Mucosa of rectum (tissue), 2 donors: ENCODE data around the gene COG7.

Source experiments
- H3K27ac ChIP-seq, 2 donors: one replicate each; pipeline ENCODE4 v1.7.0; 2013; ENCODE audit warnings: inconsistent platforms in 2 of 2, low read depth in 2 of 2, low read length in 2 of 2
- H3K27me3 ChIP-seq, 2 donors: one replicate each; pipeline ENCODE4 v1.7.0; 2013; ENCODE audit warnings: low read length in 2 of 2; ENCODE audit not compliant: control insufficient read depth in 2 of 2, insufficient read depth in 2 of 2
- H3K36me3 ChIP-seq, 2 donors: one replicate each; pipeline ENCODE4 v1.7.0; 2013; ENCODE audit warnings: low read length in 2 of 2; ENCODE audit not compliant: control insufficient read depth in 2 of 2, insufficient read depth in 2 of 2
- H3K4me1 ChIP-seq, 2 donors: one replicate each; pipeline ENCODE4 v1.7.0; 2013; ENCODE audit warnings: low read length in 2 of 2, mild to moderate bottlenecking in 1 of 2; ENCODE audit not compliant: control insufficient read depth in 2 of 2, insufficient read depth in 2 of 2
- H3K4me3 ChIP-seq, 2 donors: one replicate each; pipeline ENCODE4 v1.7.0; 2013; ENCODE audit warnings: low read length in 2 of 2
- H3K9ac ChIP-seq, 2 donors: one replicate each; pipeline ENCODE4 v1.7.0; 2013; ENCODE audit warnings: low read length in 2 of 2, low read depth in 1 of 2, mild to moderate bottlenecking in 1 of 2
- H3K9me3 ChIP-seq, 2 donors: one replicate each; pipeline ENCODE4 v1.7.0; 2013; ENCODE audit warnings: low read length in 2 of 2; ENCODE audit not compliant: control insufficient read depth in 2 of 2
- donor health status: healthy.
- donor health status: Normal muscosa, but diverticular disease.

The COG7 gene

DNA sequence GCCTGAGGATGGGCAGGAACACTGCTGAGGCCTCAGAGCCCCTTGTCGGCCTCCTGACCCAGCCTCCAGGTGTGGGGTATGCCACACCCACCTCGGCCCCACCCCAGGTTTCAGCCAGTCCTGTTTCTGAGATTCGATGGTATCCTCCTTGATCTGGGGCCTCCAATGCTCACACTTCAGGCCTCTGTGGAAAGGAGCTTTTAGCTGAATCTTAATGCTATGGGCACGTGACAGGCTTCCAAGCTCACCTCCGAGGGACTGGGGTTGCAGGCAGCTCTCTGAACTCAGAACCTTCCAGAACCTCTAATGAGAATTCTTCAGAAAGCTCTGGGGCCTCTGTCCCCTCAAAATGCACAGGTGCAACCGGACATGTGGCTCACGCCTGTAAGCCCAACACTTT, 96.0 kb downstream of the COG7 start:
- Histone ChIP-seq H3K9ac (no peak overlapping the region), H3K27me3 (no peaks in the 10 kb centered on the region), H3K27ac (no peak overlapping the region), H3K9me3 (no peaks in the 10 kb centered on the region), H3K4me1 (peaks cover 6 to 19% of the 10 kb centered on the region in 2 donors), H3K36me3 (peaks cover 0 to 2% of the 10 kb centered on the region in 2 donors), H3K4me3 (no peak overlapping the region)

GRCh38 chr16:23355106-23355670, 97.8 kb downstream of the COG7 start:
- no peak overlapping the region for H3K4me3 ChIP-seq
- H3K4me1 ChIP-seq, result peaks cover 11 to 22% of the 10 kb centered on the region in 2 donors
- peaks cover 0 to 2% of the 10 kb centered on the region in 2 donors for H3K36me3 ChIP-seq
- H3K9ac ChIP-seq, result no peak overlapping the region
- no peaks in the 10 kb centered on the region for H3K9me3 ChIP-seq
- no peaks in the 10 kb centered on the region for H3K27me3 ChIP-seq
- H3K27ac ChIP-seq, result no peak overlapping the region

DNA sequence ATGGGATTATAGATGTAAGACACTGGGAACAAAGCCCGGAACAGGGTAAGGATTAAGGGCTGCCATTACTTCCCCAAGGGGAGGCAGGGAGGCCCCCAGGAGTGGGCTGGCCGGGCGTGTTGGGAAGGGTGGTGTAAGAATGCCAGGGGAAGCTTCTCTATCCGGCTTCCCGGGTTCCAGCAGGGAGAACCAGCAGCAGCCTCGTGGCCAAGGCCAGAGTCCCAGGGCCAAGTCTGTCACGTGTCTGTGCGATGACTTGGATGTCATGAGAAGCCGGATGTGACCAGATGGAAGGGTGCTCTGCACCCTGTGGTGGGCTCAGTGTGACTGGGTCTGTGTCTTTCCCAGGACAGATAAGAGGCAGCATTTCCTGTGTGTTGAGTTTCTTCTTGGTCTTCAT, 98.7 kb downstream of the COG7 start:
- H3K36me3 ChIP-seq, result peaks cover 0 to 2% of the 10 kb centered on the region in 2 donors
- no peaks in the 10 kb centered on the region for H3K9me3 ChIP-seq
- H3K27ac ChIP-seq, result no peak overlapping the region
- H3K4me1 ChIP-seq, result peaks cover 11 to 22% of the 10 kb centered on the region in 2 donors
- H3K4me3 ChIP-seq, result no peak overlapping the region
- H3K27me3 ChIP-seq, result no peaks in the 10 kb centered on the region
- H3K9ac ChIP-seq, result no peak overlapping the region

- H3K27ac ChIP-seq, result no peak overlapping the region
- H3K4me3 ChIP-seq, result no peak overlapping the region
- H3K27me3 ChIP-seq, result no peaks in the 10 kb centered on the region
- H3K36me3 ChIP-seq, result peaks cover 0 to 2% of the 10 kb centered on the region in 2 donors
- H3K4me1 ChIP-seq, result peaks cover 11 to 22% of the 10 kb centered on the region in 2 donors
- no peaks in the 10 kb centered on the region for H3K9me3 ChIP-seq
- H3K9ac ChIP-seq, result no peak overlapping the region
Measured at GRCh38 chr16:23353440-23353839, 99.5 kb downstream of the COG7 start.

DNA sequence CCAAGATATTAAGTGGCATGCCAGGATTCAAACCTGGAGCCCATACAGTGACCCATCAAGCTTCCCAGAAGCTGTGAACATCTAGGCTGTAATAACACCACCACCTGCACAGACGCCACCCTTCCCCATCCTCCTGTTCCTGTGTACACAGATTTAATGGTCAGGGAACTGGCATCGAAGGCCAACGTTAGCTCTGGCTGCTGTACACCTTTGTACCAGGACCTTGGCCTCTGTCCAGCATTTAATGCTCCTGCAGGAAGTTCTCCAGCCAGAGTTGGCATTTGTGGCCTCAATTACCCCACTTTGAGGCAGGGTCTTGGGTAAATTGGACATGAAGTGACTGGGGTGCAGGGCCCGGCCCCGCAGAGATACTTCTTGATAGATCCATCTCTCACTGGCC, 101.6 kb downstream of the COG7 start:
- Histone ChIP-seq H3K27ac (peak overlapping the region in 1 of 2 donors; percentile 45), H3K9me3 (no peaks in the 10 kb centered on the region), H3K9ac (no peak overlapping the region), H3K4me3 (no peak overlapping the region), H3K27me3 (no peaks in the 10 kb centered on the region), H3K4me1 (peaks cover 8 to 13% of the 10 kb centered on the region in 2 donors), H3K36me3 (peaks cover 0 to 2% of the 10 kb centered on the region in 2 donors)

GRCh38 chr16:23348579-23349469, 104.2 kb downstream of the COG7 start:
- no peak overlapping the region for H3K4me3 ChIP-seq
- H3K27ac ChIP-seq, result no peak overlapping the region
- H3K9me3 ChIP-seq, result no peaks in the 10 kb centered on the region
- peaks cover 0 to 2% of the 10 kb centered on the region in 2 donors for H3K36me3 ChIP-seq
- no peaks in the 10 kb centered on the region for H3K27me3 ChIP-seq
- H3K9ac ChIP-seq, result no peak overlapping the region
- peaks cover 8 to 13% of the 10 kb centered on the region in 2 donors for H3K4me1 ChIP-seq

- H3K27me3 ChIP-seq, result no peaks in the 10 kb centered on the region
- no peaks in the 10 kb centered on the region for H3K9me3 ChIP-seq
- H3K36me3 ChIP-seq, result no peaks in the 10 kb centered on the region
- no peak overlapping the region for H3K4me3 ChIP-seq
- peaks cover 7 to 10% of the 10 kb centered on the region in 2 donors for H3K4me1 ChIP-seq
- H3K27ac ChIP-seq, result no peak overlapping the region
- H3K9ac ChIP-seq, result no peak overlapping the region
Measured at GRCh38 chr16:23345237-23345636, 107.8 kb downstream of the COG7 start.

DNA sequence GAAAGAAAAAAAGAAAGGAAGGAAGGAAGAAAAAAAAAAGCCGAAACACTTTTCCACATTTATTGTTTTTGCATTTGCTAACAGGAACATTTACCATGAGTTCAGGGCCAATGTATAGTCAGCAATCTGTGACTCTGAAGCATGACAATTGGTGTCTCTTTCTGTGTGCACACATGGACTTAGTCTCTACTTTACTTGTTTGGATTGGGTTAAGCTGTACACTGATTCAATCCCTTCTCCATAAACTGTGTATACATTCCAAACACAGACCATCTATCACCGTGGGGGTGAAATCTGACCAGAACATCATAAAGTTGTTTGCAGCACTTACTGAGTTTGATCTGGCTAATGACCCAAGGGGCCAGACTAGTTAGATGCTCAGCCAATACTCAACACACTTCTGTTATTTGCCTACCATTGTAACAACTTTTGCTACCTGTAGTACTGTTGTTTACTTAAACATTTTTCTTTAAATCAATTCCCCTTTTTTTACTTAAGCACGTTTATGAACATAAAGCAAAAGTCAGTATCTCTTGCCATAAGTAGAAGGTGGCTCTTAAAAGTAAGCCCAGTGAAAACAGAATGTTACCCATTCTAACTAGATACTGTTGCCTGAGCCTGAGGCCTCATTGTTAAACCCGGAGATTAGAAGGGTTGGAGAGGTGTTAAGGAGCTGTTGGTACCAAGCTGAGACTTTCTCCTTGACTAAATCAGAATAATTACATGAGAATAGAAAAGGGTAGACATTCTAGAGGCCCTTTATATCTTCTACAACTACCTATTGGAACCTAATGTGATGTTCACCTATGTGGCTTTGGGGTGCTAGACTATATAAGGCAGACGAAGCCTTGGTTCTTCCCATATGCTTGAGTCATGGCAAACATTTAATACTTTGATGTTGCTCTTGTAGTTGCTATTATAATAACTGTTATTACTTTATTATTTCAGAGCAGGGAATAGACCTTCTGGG, 109.1 kb downstream of the COG7 start:
- no peaks in the 10 kb centered on the region for H3K27me3 ChIP-seq
- no peaks in the 10 kb centered on the region for H3K36me3 ChIP-seq
- no peak overlapping the region for H3K27ac ChIP-seq
- no peaks in the 10 kb centered on the region for H3K9me3 ChIP-seq
- peaks cover 7 to 10% of the 10 kb centered on the region in 2 donors for H3K4me1 ChIP-seq
- H3K9ac ChIP-seq, result no peak overlapping the region
- H3K4me3 ChIP-seq, result no peak overlapping the region

- Histone ChIP-seq H3K27me3 (no peaks in the 10 kb centered on the region), H3K9ac (no peak overlapping the region), H3K27ac (peak overlapping the region in 1 of 2 donors; percentile 10), H3K4me3 (no peak overlapping the region), H3K4me1 (peaks cover 7 to 16% of the 10 kb centered on the region in 2 donors), H3K36me3 (no peaks in the 10 kb centered on the region), H3K9me3 (no peaks in the 10 kb centered on the region)
Measured at GRCh38 chr16:23342083-23342640, 110.8 kb downstream of the COG7 start.
